ENCODE data around the gene MPP3.
"Not testable (repeated sequence)": the region's sequence is repeated elsewhere in the genome, so short reads cannot be mapped to it uniquely, and the experiment has no call there.

MPP3 gene

DNA sequence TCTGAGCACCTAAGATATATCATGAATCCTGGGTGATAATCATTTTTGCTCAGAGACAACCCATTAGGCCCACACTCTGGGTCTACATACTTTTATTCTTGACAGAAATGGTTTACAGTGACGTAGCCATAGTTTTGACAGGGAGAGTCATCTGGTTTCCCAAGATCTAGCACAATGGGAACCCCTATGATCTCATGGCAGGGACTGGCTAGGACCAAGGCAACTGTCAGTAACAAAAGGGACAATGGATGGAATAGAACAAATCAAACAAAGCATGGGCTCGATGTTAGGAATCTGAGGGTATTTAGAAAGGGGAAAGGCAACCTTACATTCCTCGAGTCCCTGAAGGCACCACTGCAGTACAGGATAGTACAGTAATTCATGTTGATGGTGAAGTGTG lies 32.2 kb downstream of the MPP3 start:
- DNase-seq, result no peak

DNA sequence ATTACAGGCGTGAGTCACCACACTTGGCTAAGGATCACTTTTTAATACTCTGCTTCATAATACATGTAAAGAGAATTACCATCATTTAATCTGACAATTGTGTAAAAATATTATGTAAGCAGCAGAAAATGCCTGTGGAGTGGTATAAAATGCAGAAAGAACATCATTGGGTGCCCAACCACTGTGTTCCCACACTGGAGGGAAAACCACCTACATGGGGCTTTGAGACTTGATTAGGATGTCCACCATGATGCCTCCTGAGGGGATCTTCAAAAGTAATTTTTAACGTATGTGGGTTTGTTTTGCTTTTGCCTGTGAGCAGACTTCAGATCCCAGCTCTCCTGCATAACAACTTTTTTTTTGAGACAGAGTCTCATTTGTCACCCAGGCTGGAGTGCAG lies 33.9 kb downstream of the MPP3 start:
- DNase-seq, result no peak

DNA sequence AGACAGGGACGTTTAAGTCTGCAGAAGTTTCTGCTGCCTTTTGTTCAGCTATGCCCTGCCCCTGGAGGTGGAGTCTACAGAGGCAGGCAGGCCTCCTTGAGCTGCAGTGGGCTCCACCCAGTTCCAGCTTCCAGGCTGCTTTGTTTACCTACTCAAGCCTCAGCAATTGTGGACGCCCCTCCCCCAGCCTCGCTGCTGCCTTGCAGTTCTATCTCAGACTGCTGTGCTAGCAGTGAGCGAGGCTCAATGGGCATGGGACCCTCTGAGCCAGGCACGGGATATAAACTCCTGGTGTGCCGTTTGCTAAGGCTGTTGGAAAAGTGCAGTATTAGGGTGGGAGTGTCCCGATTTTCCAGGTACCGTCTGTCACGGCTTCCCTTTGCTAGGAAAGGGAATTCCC lies 34.9 kb downstream of the MPP3 start:
- not testable (repeated sequence) for DNase-seq

DNA sequence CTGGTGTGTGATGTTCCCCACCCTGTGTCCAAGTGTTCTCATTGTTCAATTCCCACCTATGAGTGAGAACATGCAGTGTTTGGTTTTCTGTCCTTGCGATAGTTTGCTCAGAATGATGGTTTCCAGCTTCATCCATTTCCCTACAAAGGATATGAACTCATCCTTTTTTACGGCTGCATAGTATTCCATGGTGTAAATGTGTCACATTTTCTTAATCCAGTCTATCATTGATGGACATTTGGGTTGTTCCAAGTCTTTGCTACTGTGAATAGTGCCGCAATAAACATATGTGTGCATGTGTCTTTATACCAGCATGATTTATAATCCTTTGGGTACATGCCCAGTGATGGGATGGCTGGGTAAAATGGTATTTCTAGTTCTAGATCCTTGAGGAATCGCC lies 40.3 kb downstream of the MPP3 start:
- not testable (repeated sequence) for DNase-seq

DNA sequence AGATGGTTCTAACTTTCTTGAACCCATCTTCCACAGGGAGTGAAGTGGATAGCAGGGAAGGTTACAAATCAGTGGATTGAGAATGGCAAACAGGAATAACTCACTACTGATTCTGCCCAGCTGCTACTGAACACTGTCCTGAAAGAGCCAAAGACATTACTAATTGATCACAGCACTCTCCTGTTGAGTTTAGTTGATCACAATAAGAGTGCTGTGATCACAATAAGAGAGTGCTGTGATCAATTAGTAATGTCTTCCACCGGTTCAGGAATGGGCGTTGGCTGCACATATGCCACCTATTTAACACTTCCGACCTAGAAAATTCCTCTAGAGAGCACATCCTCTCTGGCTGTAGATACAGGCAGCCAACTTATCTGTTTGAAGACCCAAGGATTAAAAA lies 41.4 kb downstream of the MPP3 start:
- DNase-seq, result peak; percentile 96

DNA sequence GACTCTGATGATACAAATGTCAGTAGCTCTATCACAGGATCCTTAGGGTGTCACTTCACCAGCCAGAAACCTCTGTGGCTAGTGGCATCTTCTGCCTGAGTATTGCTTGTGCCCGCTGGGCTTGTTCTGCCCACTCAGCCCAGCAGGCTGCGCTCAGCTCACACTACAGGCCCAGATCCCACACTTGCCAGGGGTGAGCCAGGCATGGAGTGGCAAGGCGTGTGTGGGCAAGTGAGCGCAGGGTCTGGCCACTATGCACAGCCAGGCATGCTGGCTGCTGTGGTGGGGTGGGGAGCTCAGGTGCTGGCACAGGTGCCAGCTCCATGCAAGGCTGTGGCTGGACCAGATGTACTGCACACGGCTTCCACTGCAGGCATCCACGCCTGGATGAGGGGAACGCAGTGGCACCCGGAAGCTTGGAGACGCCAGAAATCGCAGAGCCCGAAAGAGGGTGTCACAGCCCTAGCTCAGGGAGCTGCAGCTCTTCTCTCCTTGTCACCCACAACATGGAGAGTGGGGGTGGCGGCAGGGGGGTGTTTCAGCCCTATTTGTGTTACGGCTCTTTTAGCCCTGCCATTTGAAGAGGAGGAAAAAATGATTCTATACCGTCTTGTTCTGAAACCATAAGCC lies 42.5 kb downstream of the MPP3 start:
- DNase-seq, result no peak

DNA sequence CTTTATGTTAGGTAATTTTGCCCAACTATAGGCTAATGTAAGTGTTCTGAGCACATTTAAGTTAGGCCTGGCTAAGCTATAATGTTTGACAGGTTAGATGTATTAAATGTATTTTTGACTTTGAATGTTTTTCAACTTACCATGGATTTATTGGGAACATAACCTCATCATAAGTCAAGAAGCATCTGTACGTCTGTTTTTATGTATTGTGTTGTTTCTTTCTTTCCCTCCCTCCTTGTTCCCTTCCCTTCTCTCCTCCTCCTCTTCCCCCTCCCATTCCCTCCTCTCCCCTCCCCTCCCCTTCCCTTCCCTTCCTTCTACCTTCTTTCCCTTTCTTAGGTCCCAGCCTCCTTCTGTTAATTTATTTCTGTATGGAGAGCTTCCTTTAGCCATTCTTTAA lies 43.5 kb downstream of the MPP3 start:
- no peak for DNase-seq

DNA sequence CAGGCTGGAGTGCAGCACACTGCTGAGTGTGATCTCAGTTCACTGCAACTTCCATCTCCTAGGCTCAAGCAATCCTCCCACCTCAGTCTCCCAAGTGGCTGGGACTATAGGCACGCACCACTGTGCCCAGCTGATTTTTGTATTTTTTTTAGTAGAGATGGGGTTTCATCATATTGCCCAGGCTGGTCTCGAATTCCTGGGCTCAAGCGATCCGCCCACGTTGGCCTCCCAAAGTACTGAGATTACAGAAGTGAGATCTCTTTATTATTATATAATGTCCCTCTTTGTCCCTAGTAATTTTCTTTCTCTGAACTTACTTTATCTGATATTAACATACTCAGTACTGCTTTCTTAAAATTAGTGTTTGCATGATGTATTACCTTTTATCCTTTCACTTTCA lies 44.4 kb downstream of the MPP3 start:
- DNase-seq, result no peak

DNA sequence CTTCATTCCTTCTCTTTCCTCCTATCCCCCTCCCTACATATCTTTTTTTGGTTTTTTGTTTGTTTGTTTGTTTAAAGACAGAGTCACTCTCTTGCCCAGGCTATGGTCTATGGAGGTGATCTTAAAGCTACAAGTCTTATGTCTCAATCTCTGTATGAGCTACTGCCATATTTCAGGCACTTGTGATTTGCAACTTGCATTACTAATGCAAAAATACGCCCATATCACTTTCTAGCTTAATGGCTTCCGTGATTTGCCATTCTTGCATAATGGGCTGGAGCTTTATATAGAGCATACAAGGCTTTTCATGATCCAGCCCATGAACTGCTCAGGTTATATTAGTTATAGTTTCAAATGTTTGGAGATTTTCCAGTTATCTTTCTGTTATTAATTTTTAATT lies 45.2 kb downstream of the MPP3 start:
- DNase-seq, result no peak

DNA sequence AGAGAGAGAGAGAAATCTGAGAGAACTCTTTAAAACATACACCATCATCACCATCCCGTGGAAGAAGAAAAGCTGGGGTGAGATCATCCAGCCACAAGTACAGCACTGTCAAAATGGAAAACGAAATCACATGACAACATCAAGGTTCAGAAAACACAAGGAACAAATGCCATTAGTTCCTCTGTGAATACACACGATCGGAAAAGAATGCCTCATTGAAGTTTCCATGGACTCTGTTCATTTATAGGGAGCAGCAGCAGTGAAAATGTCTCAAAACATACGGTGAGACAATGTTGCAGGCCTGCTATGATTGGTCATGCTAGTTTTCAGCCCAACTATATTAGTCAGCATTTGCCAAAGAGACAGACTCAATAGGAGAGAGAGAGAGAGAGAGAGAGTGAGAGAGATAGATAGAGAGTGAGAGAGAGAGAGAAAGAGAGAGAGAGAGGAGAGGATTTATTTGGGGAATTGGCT lies 48.3 kb downstream of the MPP3 start:
- DNase-seq, result no peak

DNA sequence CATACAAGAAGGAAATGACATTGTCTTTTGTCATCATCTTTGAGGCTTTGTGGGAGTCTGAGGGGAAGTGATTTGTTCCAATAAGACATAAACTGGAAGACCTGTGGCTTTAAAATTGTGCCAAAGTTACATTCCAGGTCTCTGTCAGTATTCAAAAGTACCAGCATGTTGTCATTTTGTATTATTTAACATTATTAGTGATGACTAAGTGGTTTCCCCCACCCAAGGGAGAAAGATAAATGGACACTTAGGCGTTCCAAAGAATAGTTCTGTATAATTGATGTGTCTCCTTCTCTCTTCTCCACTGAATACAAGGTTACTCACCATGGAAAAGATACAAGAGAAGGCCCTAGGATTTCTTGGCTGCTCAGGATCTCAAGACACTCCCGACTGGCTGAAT lies 48.9 kb downstream of the MPP3 start:
- DNase-seq, result no peak

DNA sequence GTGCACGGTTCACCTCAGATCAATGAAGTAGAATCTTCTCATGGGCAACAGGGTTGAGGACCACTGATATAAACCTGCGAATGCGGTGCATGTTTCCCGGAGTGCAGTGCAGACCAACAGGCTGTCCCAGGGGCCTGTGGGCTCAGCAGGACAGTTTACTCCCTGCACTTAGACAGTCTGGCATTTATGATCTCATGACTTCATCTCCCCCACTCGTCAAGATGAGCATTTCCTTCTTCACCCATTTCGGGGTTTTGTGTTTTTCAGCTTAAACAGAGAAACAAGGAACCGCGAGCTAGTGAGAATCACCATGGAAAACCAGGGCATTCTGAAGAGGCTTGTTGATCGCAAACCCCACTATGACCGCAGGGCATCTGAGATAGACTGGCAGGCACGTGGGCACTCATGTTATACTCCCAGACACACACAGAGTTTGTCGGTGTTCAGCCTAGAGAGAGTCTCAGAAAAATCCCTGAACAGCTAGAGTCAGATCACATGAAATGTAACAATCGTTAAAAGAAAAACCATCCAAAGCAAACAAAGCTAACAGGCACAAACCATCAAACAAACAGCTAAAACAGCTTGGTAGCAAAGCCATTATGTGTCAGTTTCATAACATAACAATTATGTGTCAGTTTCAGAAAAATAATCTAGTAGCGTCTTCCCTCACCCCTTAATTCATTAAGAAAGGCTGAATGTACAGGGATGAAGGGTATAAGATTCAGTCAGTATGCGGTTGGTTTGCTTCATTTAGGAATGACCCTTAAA lies 49.8 kb downstream of the MPP3 start:
- DNase-seq, result no peak

DNA sequence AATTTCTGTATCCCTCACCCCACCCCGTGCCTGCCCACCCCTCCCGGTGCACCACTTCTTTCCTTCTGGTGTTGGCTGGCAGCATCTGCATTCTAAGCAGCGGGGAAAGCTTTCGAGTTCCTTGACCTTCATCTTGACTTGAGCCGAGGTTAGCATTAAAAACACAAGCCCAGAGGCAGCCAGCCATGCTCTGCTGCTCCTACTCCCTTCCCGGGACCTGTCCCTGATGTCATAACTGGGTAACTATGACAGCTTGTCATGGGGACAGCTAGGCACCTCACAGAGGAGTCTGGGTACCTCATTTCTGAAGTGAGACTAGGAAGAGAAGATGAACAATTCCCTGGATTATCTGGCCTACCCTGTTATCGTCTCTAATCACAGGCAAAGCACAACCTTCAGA lies 52.8 kb downstream of the MPP3 start, which contains the start of gene CFAP97D1:
CFAP97D1 (plus strand) TSS at position 301 of the 400 bp plus-strand sequence; CDS start at position 329, 28 bp downstream.
- no peak for DNase-seq

DNA sequence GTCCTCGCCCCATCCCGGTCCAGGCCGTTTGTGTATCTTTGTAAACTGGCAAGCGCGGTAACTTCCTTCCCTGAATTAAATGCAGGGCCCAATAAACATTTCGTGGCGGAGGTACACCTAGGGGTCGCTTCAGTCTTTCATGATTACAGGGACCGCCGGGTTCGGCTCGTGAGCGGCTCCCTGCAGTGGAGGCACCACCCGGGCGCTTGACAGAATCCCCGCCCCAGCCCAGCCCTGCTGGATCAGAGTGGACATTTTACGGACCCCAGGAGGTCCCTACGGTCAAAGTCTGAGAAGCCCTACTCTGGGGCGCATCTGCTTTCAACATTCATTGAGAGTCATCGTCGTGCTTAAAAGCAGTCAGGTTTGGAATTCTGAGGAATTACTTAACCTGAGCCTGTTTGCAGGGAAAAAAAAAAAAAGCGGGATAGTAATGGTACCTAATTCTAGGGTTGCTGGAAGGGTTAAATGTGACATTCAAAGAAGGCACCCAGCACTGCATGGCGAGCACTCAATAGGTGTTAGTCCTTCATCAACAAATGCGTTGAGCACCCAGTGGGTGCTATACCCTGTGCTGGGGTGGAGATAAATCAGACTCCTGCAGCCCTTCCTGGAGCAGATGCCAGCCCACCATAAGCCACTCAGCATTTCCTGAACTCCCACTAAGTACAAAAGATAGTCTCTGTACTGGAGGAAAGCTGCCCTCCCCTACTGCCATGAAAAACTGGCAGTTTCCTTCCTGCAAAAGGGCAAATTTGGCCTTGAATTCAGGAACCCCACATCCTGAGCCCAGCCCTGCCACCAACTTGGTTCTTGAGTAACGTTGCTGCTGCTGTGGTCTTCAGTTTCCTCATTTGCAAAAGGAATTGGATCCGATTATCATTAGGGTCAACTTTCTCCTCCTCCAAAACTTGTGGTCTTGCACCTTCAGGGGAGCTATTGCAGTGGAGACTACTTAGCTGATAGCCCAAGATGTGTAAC lies 53.5 kb downstream of the MPP3 start:
- DNase-seq, result no peak

DNA sequence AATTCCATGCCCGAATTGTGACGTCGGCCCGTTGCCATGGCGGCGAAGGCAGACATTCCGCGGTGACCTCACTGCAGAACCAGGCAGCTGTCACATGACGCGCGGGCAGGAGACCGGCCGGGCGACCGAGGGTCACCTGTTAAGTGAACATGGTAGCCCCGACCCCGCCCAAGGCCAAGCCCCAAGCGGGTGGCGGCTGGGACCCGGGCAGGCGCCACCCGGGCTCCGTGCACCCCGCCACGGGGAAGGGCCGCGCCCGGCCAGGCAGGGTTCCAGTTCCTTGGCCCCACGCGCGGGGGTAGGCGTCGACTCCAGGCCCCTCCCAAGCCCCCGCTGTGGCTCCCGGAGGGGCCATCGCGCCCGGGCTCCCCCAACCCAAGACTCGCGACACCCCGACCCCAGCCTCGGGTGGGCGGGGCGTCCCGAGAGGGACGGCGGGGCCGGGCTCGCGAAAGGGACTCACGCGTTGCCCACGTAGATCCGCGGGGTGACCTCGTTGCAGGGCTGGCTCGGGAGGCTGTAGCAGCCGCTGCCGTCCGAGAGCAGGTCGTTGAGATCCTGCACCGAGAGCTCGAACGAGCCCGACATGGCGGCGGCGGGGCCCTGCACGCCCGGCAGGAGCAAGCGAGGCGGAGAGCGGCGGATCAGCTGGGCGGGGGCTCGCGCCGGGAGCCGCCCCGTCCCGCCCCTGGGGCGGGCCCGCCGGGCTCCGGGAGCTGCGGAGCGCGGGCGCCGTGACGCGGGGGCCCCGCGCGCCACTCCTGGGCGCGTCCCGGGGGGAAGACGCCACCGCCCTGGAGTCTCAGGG lies 54.4 kb downstream of the MPP3 start, which contains the start of gene DUSP3:
DUSP3 (minus strand) TSS at position 641 of the 808 bp plus-strand sequence; CDS start at position 588, 53 bp downstream.
- DNase-seq, result peak; percentile 7

DNA sequence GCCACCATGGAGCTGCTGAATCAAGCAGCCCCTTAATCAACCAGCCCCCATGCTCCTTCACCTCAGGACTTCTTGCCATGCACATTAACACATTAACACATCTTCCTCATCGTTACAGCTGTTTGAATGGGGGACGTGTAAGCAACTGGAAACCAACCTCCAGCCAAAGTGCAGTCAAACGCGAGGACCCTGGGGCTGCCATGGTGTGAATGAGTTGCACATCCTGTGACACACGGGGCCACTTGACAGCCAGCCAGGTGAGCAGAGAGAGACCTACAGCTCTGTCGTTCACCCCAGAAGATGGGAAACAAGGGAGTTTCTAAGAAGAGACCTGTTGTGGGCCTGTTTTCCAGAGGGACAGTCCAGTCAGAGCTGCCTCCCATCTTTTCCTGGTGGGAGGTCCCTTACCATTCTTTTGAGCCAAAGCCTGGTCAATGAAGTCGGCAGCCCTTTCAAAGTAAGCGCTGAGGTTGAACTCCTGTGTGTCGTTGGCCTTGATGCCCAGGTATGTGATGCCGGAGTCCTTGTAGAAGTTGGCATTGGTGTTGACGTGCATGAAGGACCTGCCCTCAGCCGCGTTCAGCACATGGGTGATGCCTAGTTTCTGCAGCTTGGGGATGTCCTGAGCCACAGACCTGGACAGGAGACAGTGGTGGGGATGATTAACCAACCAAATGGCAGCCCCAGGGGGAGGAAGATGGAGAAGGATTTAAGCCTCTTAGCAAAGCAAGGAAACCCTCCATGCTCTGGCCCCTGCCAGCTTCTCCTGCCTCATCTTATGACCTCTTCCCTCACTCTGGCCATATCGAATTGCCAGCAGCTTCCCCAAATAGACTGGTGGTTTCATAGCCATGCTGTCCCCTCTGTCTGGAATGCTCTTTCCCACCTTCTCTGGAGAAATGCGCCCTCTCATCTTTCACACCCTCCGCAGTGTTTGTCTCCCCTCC lies 58.4 kb downstream of the MPP3 start:
- DNase-seq, result no peak

DNA sequence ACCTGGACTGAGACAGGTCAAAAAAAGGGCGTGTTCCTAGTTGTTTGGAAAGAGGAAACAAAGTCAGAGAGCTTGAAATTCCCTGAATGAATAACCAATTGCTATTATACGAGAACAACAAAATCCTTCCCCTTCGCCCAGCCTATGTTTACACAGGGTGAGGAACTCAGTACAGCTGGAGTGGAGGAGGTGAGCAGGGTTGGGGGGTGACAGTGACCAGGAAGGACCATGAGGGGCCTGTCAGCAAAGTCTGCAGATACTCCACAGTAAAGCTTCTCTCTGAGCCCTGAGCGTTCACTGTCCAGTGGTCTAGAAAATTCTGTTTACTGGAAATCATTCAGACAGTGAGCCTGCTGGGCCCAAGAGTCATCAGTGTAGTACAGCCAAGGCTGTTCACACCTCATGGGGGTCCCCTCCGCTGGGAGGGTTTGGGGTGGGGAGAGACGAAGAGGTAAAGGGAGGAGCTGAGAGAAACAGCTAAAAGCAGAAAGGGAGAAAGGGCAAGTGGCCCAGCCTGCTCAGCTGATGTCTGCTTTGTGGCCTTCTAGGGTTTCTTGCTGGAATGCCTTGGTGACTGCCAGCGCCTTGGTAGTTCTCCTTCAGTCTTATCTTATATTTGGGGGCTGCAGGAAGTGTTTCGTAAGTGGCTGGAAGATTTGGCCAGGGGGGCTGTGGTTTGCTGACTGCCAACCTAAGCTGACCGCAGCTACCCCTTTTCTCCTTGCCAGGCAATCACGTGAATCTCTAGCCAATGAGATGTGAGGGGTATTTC lies 59.9 kb downstream of the MPP3 start:
- no peak for DNase-seq

DNA sequence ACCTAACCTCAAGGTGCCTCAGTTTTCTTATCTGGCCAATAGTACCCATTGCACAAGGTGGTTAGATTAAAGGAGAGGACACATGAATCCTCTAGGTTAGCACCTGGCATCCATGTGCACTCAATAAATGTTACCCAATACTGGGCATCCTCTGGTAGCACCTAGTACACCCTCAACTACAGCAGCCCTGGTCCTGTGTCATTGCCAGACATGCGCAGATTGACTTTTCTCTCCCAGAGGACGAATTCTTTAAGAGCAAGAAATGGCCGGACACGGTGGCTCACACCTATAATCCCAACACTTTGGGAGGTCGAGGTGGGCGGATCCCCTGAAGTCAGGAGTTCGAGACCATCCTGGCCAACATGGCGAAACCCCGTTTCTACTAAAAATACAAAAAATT lies 61.5 kb downstream of the MPP3 start:
- no peak for DNase-seq

DNA sequence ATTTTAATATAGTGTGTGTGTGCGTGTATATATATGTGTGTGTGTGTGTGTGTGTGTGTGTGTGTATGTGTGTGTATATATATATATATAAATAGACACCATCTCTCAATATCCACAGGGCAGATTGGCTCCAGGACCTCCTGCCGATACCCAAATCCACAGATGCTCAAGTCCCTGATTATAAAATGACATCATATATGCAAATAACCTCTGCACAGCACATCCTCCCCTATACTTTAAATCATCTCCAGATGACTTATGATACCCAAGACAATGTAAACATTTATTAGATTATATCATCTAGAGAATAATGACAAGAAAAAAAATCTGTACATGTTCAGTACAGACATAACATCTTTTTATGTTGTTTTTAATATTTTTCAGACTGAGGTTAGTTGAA lies 62.0 kb downstream of the MPP3 start:
- DNase-seq, result no peak

DNA sequence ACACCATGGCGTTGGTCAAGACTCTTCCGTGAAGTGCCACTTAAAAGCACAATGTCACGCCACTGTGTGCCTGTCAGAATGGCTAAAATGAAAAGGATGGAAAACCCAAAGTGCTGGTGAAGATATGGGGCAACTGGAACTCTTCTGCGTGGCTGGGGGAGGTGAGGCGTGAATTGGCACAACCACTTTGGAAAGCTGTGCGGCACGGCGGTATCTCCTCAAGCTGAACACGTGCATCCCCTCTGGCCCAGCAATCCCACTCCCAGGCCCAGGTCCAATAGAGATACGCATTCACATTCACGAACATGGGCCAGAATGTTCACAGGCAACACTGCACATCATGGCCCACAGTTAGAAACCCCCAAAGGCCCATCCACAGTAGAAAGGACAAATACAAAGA lies 63.1 kb downstream of the MPP3 start:
- DNase-seq, result no peak

Data from NCI-H524 treated with DMSO at 0.1 percent for 48 hours (cell line).